AG04449 (cell line): ENCODE data around the gene PRCD.

Source experiments
- CTCF ChIA-PET: fragments of 350-600 bp; formaldehyde crosslinking; extraction: SDS; loops from one replicate; lab custom pipeline; 2021; ENCODE audit warnings: antibody characterized with exemption; lab: Yijun Ruan, JAX
- POLR2A ChIA-PET: fragments of 400-600, 350-600 bp; formaldehyde crosslinking; extraction: SDS; loops from one replicate; lab custom pipeline; 2020; ENCODE audit warnings: antibody characterized with exemption, inconsistent platforms; lab: Yijun Ruan, JAX
- DNase-seq: peaks from one replicate; pipeline ENCODE4 v3.0.0-alpha.2; 2010; ENCODE audit warnings: low read depth, low spot score
- H3K4me3 ChIP-seq: 2 replicates; pipeline ENCODE4 v1.5.1; 2011; ENCODE audit warnings: low read depth, mild to moderate bottlenecking, control low read depth, low read length
- CTCF ChIP-seq: IDR thresholded peaks from one replicate; pipeline ENCODE4 v1.5.1; 2011; ENCODE audit warnings: mild to moderate bottlenecking, moderate library complexity, low read length, control low read depth, inconsistent platforms; ENCODE audit not compliant: insufficient read depth; ENCODE audit errors: missing control alignments

Gene PRCD

GRCh38 chr17:76538941-76539570, 788 bp upstream of the PRCD start:
- no peak for DNase-seq
- ChIA-PET POLR2A (interaction anchor here (2.1 kb wide), 1 partner anchor 18 kb away, joined by 5 read pairs; no protein-coding TSS in a partner anchor), CTCF (interaction anchor here (0.7 to 10.2 kb wide), 7 partner anchors 8 to 174 kb away, joined by 3 to 180 read pairs (median 14); no protein-coding TSS in a partner anchor)
- no peak overlapping the region for H3K4me3 ChIP-seq
- no peak for TF ChIP-seq CTCF

GRCh38 chr17:76540381-76541300, 797 bp downstream of the PRCD start:
- DNase-seq, result no peak
- peak overlapping the region; percentile 51 for H3K4me3 ChIP-seq
- TF ChIP-seq CTCF, result peak; percentile 30
- ChIA-PET POLR2A (interaction anchor here (1.2 to 2.1 kb wide), 2 partner anchors 17 to 22 kb away, joined by 3 to 5 read pairs; no protein-coding TSS in a partner anchor), CTCF (interaction anchor here (0.9 to 10.2 kb wide), 11 partner anchors 8 to 174 kb away, joined by 3 to 180 read pairs (median 4); no protein-coding TSS in a partner anchor)

GRCh38 chr17:76541739-76542454, 2.1 kb downstream of the PRCD start:
- CTCF ChIA-PET, result interaction anchor here (2.4 to 10.2 kb wide), 3 partner anchors 13 to 20 kb away, joined by 11 to 180 read pairs (median 18); no protein-coding TSS in a partner anchor
- DNase-seq, result no peak
- no peak overlapping the region for H3K4me3 ChIP-seq
- POLR2A ChIA-PET, result no interaction called here
- no peak for TF ChIP-seq CTCF

GRCh38 chr17:76542566-76542971, 2.7 kb downstream of the PRCD start:
- CTCF ChIA-PET, result interaction anchor here (2.4 to 10.2 kb wide), 3 partner anchors 13 to 20 kb away, joined by 11 to 180 read pairs (median 46); no protein-coding TSS in a partner anchor
- POLR2A ChIA-PET, result no interaction called here
- no peak for TF ChIP-seq CTCF
- no peak for DNase-seq
- no peak overlapping the region for H3K4me3 ChIP-seq

- ChIA-PET CTCF (interaction anchor here (0.9 to 10.2 kb wide), 7 partner anchors 9 to 95 kb away, joined by 3 to 180 read pairs (median 5); partner anchors contain the start of gene AANAT), POLR2A (no interaction called here)
- no peak for DNase-seq
- no peak for TF ChIP-seq CTCF
- no peak overlapping the region for H3K4me3 ChIP-seq
Measured at GRCh38 chr17:76542984-76543383, 3.1 kb downstream of the PRCD start.
